Measurements from ENCODE around the gene TBC1D9B. TPM values are rescaled to one million over a fixed set of nuclear protein-coding genes. Genes with fewer than 3 reads are reported as not detected.

TBC1D9B gene
- polyA plus RNA-seq, 1 donor = 83.0 TPM

DNA sequence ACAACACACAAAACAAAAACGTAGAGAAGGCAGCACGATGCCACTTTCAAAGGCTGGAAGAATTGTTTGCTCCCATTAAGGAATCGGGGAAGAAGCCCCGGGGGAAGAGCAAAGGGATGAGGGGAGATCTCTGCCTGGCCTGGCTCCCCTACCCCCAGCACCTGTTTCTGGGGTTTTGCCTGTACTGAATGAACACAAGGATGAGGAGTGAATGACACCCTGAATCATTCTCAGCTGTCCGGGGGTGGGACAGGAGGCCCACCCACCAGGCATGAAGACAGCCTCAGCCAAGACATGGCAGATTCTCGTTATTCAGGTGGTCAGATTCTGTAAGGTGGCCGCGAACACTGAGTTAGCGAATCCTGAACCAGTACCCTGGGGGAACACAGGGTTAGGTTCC is 7.5 kb downstream of the TBC1D9B start:
- Histone ChIP-seq H3K9me3 (ENCODE audit: control insufficient read depth, low read depth, low read length) (no peaks in the 10 kb centered on the region), H3K4me1 (ENCODE audit: control insufficient read depth, insufficient read depth, low read length) (no peaks in the 10 kb centered on the region), H3K36me3 (ENCODE audit: control insufficient read depth, insufficient read depth, low read length) (peaks cover 71% of the 10 kb centered on the region), H3K4me3 (ENCODE audit: low read length) (no peak overlapping the region), H3K27me3 (ENCODE audit: control insufficient read depth, insufficient read depth, low read length) (no peaks in the 10 kb centered on the region), H3K27ac (ENCODE audit: low read length) (no peak overlapping the region)
- no peak for DNase-seq
- WGBS (ENCODE audit: insufficient coverage, low lambda C conversion rate) = no CpG with 5 or more reads among the region's 9 CpGs

DNA sequence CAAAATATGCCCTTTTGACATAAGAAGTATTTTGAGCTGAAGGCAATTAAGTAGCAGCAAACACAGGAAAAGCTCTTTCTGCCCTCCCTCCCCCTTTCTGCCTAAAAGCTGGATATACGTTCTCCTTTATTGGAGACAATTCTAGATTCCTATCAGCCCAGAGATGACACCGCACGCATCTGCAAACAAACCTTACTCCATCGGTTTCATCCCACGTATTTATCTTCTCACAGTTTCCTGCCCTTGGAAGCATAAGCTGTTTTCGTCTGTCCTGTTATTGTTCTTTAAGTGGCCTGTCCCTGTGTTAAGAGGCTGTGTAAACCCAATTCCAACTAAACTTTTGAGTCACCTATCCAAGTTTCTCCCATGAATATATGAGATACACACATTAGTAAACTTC is 11.8 kb downstream of the TBC1D9B start:
- H3K4me1 ChIP-seq (ENCODE audit: control insufficient read depth, insufficient read depth, low read length) = no peaks in the 10 kb centered on the region
- no peak overlapping the region for H3K4me3 ChIP-seq (ENCODE audit: low read length)
- no peaks in the 10 kb centered on the region for H3K9me3 ChIP-seq (ENCODE audit: control insufficient read depth, low read depth, low read length)
- WGBS (ENCODE audit: insufficient coverage, low lambda C conversion rate) = 74% methylated on average over 5 of the region's 6 CpGs
- H3K27me3 ChIP-seq (ENCODE audit: control insufficient read depth, insufficient read depth, low read length) = no peaks in the 10 kb centered on the region
- H3K27ac ChIP-seq (ENCODE audit: low read length) = no peak overlapping the region
- DNase-seq = no peak
- H3K36me3 ChIP-seq (ENCODE audit: control insufficient read depth, insufficient read depth, low read length) = peaks cover 83% of the 10 kb centered on the region

DNA sequence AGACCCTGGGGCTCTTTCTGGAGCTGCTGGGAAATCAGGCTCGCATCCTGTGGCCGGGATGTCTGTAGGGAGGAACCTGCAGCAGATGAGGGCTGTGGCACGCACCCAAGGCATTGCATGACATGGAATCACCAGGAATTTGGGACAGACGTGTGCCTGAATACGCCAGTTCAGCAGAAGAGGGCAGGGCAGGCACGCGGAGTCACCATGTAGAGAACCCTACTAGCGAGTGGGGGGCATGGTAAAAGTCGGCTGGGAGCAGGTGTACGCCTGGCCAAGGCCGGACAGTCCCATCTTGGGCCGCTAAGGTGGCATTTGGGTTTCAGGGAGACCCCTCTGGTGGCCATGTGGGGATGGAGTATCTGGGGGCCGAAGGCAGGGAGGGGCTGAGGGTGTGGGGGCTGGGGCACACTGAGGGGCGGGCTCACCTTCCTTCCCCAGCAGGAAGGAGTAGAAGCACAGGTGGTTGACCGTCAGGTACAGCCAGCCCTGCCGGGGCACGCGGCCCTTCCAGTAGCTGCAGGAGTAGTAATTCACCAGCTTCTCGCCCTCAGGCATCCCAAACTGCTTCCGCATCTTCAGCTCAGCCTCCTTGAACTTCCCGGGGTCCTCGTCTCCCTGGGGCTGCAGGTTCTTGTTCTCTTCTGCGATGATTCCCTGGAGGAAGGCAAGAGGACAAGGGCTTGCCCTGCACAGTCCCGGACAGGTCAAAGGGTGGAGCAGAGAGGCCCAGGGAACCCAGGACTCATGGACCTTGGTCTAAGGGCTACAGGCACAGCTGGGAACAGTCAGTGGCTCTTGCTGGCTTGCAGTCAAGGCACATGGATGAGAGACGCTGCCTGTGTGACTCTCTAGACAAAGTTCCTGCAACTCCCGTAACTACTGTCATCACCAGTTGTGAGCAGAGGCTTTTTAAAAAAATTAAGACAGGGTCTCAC is 13.5 kb downstream of the TBC1D9B start:
- peaks cover 85% of the 10 kb centered on the region for H3K36me3 ChIP-seq (ENCODE audit: control insufficient read depth, insufficient read depth, low read length)

DNA sequence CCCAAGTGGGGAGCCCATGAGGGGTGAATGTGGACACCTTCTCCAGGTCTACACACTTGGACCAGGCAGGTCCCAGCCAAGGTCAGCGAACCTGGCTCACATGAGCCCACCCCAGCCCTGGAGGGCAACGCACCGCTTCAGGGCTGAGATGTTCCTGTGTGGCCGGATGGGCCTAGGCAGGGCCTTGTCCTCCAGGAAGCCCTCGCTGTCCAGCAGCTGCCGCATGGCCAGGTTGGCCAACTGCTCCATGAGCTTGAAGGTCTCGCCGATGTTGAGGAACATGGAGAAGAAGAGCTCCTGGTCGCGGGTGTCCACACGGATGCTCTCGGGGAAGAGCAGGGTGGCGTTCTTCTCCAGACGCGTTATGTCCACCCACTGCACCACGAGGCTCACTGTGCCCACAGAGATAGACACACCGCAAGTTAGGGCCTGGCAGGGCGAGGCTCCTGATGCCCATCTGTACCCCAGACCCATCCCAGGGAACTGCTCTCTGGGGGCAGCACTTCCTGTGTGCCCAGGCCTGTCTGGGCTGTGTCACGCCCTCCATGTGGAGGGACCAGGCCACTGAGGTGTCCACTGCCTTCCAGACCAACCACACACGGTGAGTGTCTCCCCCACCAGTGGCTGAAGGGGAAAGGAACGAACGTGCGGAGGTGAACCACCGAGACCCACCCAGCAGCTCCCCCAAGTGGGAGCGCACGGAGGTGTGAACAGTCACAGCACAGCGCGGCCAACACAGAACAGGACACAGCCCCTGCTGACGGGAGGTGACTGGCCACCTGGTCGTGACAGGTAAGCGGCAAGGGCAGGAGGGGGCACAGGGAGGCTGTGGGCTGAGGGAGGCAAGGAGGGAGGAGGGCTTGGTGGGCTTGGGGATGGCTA is 14.4 kb downstream of the TBC1D9B start:
- no peaks in the 10 kb centered on the region for H3K27me3 ChIP-seq (ENCODE audit: control insufficient read depth, insufficient read depth, low read length)
- no CpG with 5 or more reads among the region's 31 CpGs for WGBS (ENCODE audit: insufficient coverage, low lambda C conversion rate)
- no peak overlapping the region for H3K27ac ChIP-seq (ENCODE audit: low read length)
- H3K4me3 ChIP-seq (ENCODE audit: low read length) = no peak overlapping the region
- no peaks in the 10 kb centered on the region for H3K4me1 ChIP-seq (ENCODE audit: control insufficient read depth, insufficient read depth, low read length)
- H3K9me3 ChIP-seq (ENCODE audit: control insufficient read depth, low read depth, low read length) = no peaks in the 10 kb centered on the region
- H3K36me3 ChIP-seq (ENCODE audit: control insufficient read depth, insufficient read depth, low read length) = peaks cover 82% of the 10 kb centered on the region
- no peak for DNase-seq

More for the DNA sequence above, 13.5 kb downstream of the TBC1D9B start:
- Histone ChIP-seq H3K27ac (ENCODE audit: low read length) (no peak overlapping the region), H3K9me3 (ENCODE audit: control insufficient read depth, low read depth, low read length) (no peaks in the 10 kb centered on the region), H3K27me3 (ENCODE audit: control insufficient read depth, insufficient read depth, low read length) (no peaks in the 10 kb centered on the region), H3K4me1 (ENCODE audit: control insufficient read depth, insufficient read depth, low read length) (no peaks in the 10 kb centered on the region), H3K4me3 (ENCODE audit: low read length) (no peak overlapping the region)
- 100% methylated on average over 1 of the region's 26 CpGs for WGBS (ENCODE audit: insufficient coverage, low lambda C conversion rate)
- DNase-seq = peak in 1 of 2 donors; percentile 10

DNA sequence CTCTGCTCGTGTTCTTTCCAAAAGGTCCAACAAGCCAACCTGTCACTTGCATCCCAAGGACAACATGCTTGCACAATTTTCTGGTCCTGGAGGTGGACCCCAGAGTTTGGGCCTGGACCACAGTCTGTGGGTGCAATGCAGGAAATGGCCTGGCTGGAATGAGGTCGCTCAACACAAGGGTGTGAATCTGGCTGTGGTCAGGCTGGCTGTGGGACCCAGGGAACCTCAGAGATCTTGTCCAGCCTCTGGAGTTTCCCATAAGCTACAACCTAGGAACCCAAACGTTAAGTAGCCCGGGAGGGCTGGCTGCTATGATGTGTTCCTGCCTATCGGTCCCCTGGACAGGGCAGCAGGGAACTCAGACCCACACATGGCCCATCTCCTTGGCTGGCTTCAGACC is 15.4 kb downstream of the TBC1D9B start:
- Histone ChIP-seq H3K4me1 (ENCODE audit: control insufficient read depth, insufficient read depth, low read length) (no peaks in the 10 kb centered on the region), H3K27ac (ENCODE audit: low read length) (no peak overlapping the region), H3K4me3 (ENCODE audit: low read length) (no peak overlapping the region), H3K27me3 (ENCODE audit: control insufficient read depth, insufficient read depth, low read length) (no peaks in the 10 kb centered on the region), H3K36me3 (ENCODE audit: control insufficient read depth, insufficient read depth, low read length) (peaks cover 84% of the 10 kb centered on the region), H3K9me3 (ENCODE audit: control insufficient read depth, low read depth, low read length) (no peaks in the 10 kb centered on the region)
- WGBS (ENCODE audit: insufficient coverage, low lambda C conversion rate) = no CpG with 5 or more reads among the region's 5 CpGs
- DNase-seq = no peak

DNA sequence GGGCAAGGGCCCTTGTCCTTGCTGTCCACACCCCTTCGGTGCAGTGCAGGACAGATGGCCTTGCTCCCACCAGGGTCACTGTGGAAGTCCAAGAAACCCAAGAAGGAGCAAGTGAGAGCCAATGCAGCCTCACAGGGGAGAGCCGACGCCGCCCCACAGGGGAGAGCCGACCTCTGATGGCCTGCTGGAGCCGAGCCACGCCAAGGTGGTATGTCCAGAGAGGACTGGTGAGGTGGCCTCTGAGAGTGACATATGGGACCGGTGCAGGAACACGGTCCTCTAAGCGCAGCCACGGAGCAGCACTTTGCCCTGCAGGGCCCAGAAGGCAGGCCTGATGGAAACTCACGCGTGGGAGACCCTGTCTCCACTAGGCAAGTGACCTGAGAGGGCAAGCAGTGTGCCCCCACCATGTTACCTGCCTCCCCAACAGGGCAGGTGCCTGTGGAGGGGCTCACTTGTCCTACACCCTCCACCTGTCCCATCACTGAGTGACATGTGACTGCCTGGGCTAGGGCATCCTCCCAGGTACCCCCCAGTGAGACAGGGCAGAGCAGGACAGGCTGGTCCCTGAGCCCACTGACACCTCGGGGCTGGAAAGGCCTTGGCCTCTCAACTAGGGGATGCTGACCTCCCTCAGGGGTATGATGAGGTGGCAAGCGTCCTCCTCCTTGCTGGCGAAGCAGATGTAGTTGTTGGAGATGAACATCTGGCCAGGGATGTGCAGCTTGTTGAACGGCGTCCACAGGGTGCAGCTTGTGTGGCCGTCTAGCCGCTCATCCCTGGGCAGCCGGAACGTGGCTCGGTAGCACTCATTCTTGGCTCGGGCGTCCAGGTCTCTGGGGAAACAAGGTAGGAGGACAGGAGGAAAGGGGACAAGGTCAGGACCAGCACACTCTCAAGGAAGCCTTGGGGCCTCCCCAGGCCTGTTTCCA is 16.7 kb downstream of the TBC1D9B start:
- no peak overlapping the region for H3K27ac ChIP-seq (ENCODE audit: low read length)
- H3K9me3 ChIP-seq (ENCODE audit: control insufficient read depth, low read depth, low read length) = no peaks in the 10 kb centered on the region
- no peak for DNase-seq
- H3K36me3 ChIP-seq (ENCODE audit: control insufficient read depth, insufficient read depth, low read length) = peaks cover 92% of the 10 kb centered on the region
- H3K27me3 ChIP-seq (ENCODE audit: control insufficient read depth, insufficient read depth, low read length) = no peaks in the 10 kb centered on the region
- no peak overlapping the region for H3K4me3 ChIP-seq (ENCODE audit: low read length)
- no CpG with 5 or more reads among the region's 25 CpGs for whole genome bisulfite sequencing (ENCODE audit: insufficient coverage, low lambda C conversion rate)
- H3K4me1 ChIP-seq (ENCODE audit: control insufficient read depth, insufficient read depth, low read length) = no peaks in the 10 kb centered on the region

DNA sequence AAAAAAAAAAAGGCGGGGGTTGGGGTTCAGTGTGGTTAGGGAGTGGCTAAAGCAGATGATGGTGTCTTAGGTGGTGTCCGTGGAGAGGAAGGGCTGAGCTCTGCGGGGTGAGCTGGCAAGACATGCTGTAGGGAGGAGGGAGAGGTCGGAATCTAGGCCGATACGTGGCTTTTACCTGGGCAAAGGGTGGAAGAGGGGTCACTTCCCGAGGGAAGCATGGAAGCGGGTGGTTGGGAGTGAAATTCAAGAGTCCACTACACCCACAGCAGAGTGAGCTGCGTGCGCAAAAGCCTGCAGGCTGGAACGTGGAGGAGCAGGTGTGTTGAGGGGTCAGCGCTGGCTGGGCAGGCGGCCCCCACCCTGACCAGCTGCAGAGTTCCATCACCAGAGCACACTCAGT is 17.8 kb downstream of the TBC1D9B start:
- Histone ChIP-seq H3K27me3 (ENCODE audit: control insufficient read depth, insufficient read depth, low read length) (no peaks in the 10 kb centered on the region), H3K4me1 (ENCODE audit: control insufficient read depth, insufficient read depth, low read length) (no peaks in the 10 kb centered on the region), H3K27ac (ENCODE audit: low read length) (no peak overlapping the region), H3K9me3 (ENCODE audit: control insufficient read depth, low read depth, low read length) (no peaks in the 10 kb centered on the region), H3K4me3 (ENCODE audit: low read length) (no peak overlapping the region), H3K36me3 (ENCODE audit: control insufficient read depth, insufficient read depth, low read length) (peaks cover 93% of the 10 kb centered on the region)
- WGBS (ENCODE audit: insufficient coverage, low lambda C conversion rate) = no CpG with 5 or more reads among the region's 13 CpGs
- DNase-seq = no peak

DNA sequence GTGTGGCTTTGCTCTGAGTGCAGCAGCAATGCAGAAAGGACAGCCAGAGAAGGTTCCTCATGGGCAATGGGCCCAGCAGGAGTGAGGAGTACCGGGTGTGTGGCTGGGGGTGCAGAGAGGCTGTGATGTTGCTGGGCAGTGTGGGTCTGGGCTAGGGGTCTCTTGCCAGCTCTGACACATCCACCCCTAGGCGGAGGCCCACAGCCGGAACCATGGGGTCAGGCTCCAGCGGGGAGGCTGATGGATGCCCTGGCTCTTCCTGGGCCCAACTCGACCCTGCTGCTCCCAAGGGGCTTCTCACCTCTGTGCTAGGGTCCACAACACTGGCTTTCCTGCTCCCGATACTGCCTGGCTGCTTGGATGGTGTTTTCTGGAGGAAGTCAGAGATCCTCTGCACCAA is 19.9 kb downstream of the TBC1D9B start:
- H3K4me1 ChIP-seq (ENCODE audit: control insufficient read depth, insufficient read depth, low read length) = no peaks in the 10 kb centered on the region
- no peak for DNase-seq
- no peaks in the 10 kb centered on the region for H3K27me3 ChIP-seq (ENCODE audit: control insufficient read depth, insufficient read depth, low read length)
- H3K9me3 ChIP-seq (ENCODE audit: control insufficient read depth, low read depth, low read length) = peaks cover 2% of the 10 kb centered on the region
- H3K27ac ChIP-seq (ENCODE audit: low read length) = no peak overlapping the region
- H3K36me3 ChIP-seq (ENCODE audit: control insufficient read depth, insufficient read depth, low read length) = peaks cover 89% of the 10 kb centered on the region
- no CpG with 5 or more reads among the region's 6 CpGs for WGBS (ENCODE audit: insufficient coverage, low lambda C conversion rate)
- H3K4me3 ChIP-seq (ENCODE audit: low read length) = no peak overlapping the region

DNA sequence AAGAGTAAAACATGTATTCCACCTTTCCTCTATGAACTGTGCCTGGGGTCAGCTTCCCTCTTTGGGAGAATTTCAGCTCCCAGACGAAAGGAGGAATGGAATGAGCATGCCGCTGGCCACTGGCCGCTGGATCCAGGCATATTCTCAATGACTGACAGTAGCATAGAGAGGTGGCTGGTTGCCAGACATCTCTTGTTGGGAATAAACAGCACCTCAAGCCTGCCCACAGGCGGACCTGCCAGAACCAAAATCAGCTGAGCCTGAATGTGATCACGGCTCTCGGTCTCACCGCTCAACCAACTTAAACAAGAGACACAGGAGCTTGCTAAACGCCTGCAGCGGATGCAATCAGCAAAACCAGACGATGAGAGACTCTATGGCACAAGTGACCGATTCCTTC is 20.6 kb downstream of the TBC1D9B start:
- DNase-seq = no peak
- peaks cover 88% of the 10 kb centered on the region for H3K36me3 ChIP-seq (ENCODE audit: control insufficient read depth, insufficient read depth, low read length)
- H3K4me3 ChIP-seq (ENCODE audit: low read length) = no peak overlapping the region
- no peak overlapping the region for H3K27ac ChIP-seq (ENCODE audit: low read length)
- H3K9me3 ChIP-seq (ENCODE audit: control insufficient read depth, low read depth, low read length) = peaks cover 7% of the 10 kb centered on the region
- no peaks in the 10 kb centered on the region for H3K4me1 ChIP-seq (ENCODE audit: control insufficient read depth, insufficient read depth, low read length)
- WGBS (ENCODE audit: insufficient coverage, low lambda C conversion rate) = no CpG with 5 or more reads among the region's 11 CpGs
- no peaks in the 10 kb centered on the region for H3K27me3 ChIP-seq (ENCODE audit: control insufficient read depth, insufficient read depth, low read length)
